HG02884 (cell line): ENCODE results near the gene PML.
"Not testable (repeated sequence)": the region's sequence is repeated elsewhere in the genome, so short reads cannot be mapped to it uniquely, and the experiment has no call there.

Source experiments
- ATAC-seq: cut with Tn5 transposase; IDR thresholded peaks from one replicate; pipeline ENCODE4 v1.9.1; 2021; ENCODE audit warnings: mild to moderate bottlenecking, moderate library complexity; ENCODE audit not compliant: unreplicated experiment

PML gene

DNA sequence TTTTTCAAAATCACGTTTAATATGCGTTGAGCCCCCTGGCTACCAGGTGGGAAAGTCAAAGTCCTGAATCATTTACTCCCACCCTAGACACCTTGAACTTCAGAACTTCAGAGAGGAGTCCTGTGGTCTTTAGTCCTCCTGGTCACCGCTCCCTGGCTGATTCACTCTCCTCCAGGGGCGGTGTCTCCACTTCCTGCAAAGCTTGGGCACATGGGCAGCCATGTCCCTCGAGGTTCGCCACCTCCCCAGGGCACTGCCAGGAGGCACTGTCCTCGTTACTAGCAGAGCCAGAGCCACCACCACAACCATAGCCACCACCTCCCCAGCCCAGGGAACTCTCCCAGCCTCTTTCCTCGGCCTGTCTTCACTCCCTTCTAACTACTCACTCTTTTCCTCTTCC is 37.2 kb upstream of the PML start:
- no peak for ATAC-seq

- no peak for ATAC-seq
These were observed 36.7 kb upstream of the PML start for GRCh38 chr15:73957785-73958184.

DNA sequence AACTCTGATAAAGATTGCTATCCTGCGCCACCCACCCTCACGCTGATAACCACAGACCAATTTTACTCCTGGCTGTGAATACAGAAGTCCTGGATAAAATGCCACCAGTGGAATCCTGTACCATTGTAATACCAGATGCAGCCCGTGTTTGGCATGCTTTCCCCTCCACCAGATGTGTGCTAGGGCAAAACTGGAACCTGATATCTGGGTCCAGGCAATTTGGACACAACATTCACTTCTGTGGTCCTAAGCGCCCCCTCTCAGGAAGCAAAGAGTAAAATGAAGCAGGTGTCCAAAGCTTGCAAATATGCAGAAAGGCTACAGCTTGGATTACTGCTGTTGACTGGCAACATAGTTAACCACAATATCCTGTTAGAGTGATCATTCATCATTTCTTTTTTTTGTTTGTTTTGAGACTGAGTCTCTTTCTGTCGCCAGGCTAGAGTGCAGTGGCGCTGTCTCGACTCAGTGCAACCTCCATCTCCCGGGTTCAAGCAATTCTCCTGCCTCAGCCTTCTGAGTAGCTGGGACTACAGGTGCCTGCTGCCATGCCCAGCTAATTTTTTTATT is 35.4 kb upstream of the PML start:
- no peak for ATAC-seq

GRCh38 chr15:73959801-73960200 is 34.7 kb upstream of the PML start:
- ATAC-seq: no peak

GRCh38 chr15:73960472-73961070 is 33.9 kb upstream of the PML start:
- ATAC-seq: not testable (repeated sequence)

DNA sequence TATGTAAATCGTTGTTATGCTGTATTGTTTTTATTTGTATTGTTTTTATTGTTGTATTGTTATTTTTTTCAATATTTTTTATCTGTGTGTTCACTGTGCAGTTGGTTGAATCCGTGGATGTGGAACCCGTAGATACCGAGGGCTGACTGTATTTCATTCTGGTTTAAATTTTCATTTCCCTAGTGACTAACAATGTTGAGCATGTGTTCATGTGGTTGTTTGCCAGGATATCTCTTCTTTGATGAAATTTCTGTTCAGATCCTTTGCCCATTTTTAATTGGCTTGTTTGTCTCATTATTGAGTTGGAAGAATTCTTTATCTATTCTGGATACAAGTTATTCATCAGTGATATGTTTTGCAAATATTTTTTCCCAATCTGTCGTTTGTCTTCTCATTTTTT is 32.1 kb upstream of the PML start:
- no peak for ATAC-seq

DNA sequence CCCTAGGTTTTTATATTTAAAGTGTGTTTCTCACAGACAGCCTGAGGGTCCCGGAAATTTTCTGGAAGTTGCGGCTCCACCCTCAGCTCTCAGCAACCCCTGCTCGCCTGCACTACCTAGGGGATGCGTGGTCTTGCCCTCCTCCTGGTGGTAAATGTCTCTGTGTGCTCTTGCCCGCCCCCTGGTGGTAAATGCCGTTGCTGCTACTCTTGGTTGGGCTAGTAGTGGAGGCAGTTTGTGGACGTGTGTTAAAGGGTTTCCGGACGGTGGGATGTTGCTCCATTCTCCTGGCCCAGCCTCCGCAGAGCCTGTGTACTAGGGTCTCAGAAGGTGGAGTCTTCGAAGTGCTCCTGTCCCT is 29.8 kb upstream of the PML start:
- peak; percentile 54 for ATAC-seq

GRCh38 chr15:73965094-73965757 is 29.3 kb upstream of the PML start:
- peak; percentile 21 for ATAC-seq

- no peak for ATAC-seq
These were observed 28.8 kb upstream of the PML start for GRCh38 chr15:73965758-73966113.

DNA sequence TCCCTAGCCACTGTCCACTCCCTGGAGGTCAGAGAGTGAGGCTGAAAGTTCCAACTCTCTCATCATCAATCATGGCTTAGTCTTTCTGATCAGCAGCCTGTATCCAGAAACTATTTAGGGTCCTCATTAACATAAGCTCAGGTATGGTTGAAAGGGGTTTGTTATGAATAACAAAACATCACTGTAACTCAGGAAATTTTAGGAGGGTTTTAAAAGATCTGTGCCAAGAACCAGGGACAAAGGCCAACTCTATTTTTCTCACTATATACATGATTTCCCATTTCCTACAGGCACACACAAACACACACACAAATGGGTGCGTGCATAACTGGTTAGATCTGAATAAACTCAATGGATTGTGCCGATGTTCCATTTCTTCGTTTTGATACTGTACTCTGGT is 26.1 kb upstream of the PML start:
- no peak for ATAC-seq

GRCh38 chr15:73969151-73969759 is 25.3 kb upstream of the PML start:
- ATAC-seq: no peak

DNA sequence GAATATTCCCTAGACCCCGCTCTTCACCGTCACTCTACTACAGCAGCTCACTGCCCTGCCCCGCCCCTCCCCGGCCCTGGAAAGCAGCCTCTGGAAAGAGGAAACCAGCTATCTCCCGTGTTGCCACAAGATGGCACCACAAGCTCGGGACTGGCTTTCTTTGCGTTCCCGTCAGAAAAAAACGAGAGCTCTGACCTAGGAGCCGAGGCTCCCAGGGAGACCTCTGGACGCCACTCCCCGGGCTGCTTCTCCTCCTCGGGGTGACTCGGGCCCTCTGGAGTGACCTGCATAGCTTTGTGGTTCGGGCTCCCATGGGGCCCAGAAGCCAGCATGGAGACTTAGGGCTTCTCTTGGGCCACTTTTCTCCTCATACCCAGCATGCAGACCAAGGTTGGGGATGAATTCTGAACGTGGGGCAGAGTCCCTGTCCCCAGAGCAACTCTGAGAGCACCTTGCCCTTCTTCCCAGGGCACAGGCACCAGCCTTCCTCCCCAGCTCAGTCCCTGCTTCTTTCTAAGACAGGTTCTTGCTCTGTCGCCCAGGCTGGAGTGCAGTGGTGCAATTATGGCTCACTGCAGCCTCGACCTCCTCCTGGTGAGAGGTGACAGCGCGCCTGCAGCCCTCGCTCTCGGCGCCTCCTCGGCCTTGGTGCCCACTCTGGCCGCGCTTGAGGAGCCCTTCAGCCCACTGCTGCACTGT is 21.4 kb upstream of the PML start:
- no peak for ATAC-seq

DNA sequence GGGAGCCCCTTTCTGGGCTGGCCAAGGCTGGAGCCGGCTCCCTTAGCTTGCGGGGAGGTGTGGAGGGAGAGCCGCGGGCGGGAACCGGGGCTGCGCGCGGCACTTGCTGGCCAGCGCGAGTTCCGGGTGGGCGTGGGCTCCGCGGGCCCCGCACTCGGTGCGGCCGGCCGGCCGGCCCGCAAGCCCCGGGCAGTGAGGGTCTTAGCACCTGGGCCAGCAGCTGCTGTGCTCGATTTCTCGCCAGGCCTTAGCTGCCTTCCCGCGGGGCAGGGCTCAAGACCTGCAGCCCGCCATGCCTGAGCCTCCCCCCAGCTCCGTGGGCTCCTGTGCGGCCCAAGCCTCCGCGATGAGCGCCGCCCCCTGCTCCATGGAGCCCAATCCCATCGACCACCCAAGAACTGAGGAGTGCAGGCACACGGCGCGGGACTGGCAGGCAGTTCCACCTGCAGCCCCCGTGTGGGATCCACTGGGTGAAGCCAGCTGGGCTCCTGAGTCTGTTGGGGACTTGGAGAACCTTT is 20.8 kb upstream of the PML start:
- ATAC-seq: not testable (repeated sequence)

DNA sequence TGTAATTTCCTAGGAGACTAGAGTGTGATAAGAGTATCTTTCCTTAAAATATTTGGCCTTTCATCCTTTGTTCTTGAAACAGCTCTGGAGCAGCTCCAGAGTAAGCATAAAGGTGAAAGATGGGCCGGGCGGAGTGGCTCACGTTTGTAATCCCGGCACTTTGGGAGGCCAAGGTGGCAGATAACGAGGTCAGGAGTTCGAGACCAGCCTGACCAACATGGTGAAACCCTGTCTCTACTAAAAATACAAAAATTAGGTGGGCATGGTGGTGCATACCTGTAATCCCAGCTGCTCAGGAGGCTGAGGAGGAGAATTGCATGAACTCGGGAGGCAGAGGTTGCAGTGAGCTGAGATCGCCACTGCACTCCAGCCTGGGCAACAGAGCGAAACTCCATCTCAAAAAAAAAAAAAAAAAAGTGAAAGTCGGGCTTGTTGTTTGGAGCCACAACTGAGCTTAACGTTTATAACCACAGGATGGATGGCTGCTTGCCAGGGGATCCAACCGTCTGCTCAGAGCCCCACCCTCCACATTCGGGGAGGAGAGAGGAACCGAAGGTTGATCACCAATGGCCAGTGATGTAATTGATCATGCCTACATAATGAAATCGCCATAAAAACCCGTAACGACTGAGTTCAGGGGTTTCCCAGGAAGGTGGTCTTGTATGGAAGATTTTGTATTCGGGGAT is 18.9 kb upstream of the PML start:
- ATAC-seq: not testable (repeated sequence)

- ATAC-seq: no peak
These were observed 15.6 kb upstream of the PML start for GRCh38 chr15:73978896-73979295.

DNA sequence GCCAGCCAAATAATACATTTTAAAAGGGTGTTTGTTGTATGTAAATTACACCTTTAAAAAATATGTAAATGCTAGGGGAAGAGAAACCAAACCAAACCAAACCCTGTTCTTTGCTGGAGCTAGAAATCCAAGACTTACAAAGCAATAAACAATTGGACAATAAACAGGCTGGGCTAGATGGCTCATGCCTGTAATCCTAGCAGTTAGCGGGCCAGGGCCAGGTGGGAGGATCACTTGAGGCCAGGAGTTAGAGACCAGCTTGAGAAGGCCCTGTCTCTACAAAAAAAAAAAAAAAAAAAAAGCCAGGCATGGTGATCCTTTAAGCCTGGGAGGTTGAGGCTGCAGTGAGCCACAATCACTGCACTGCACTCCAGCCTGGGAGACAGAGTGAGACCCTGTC is 14.9 kb upstream of the PML start:
- ATAC-seq: no peak

GRCh38 chr15:73981761-73982221 is 12.7 kb upstream of the PML start:
- ATAC-seq: no peak

DNA sequence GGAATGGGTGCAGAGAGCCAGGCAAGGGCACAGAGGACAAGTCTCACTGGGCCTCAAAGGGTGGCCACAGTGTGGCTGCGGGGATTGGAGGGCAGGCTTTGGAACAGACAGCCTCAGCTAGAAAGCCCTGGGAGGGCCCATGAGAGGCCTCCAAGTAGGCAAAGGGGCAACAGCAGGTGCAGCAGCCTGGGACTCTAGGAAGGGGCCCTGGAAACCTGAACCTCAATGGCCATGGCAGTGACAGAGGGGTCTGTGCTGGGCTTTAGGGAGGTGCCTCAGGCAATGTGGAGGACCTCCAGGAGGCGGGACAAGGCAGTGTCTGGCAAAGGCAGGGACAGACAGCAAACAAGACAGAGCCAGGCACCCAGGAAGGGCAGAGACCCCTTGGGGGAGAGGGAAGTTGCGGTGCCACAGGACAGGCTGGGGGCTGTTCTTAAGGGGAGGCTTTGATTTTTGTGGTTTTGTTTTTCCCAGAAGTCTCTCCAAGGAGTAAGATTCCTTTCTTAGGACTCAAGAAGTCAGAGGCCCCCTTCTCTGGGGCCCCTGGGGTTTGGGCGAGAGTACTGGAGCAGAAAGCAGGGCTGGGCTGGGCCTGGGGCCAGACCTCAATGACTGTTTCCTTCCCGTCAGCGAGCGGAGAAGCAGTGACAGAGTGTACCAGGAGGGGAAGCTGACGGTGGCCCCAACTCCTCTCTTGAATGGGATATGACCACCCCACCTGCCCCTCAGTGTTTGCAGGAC is 12.1 kb upstream of the PML start:
- peak; percentile 66 for ATAC-seq

- no peak for ATAC-seq
These were observed 11.2 kb upstream of the PML start for GRCh38 chr15:73983211-73983727.

- ATAC-seq: no peak
These were observed 10.7 kb upstream of the PML start for GRCh38 chr15:73983773-73984172.
